IPS-15b (cell line): ENCODE data around the gene GALR1.

Experiments used
- H3K27me3 ChIP-seq: one replicate; pipeline ENCODE4 v1.6.1; 2013; ENCODE audit warnings: low read length; ENCODE audit not compliant: control insufficient read depth, insufficient read depth
- H3K36me3 ChIP-seq: one replicate; pipeline ENCODE4 v1.6.1; 2013; ENCODE audit warnings: low read length; ENCODE audit not compliant: control insufficient read depth, insufficient read depth
- H3K4me1 ChIP-seq: one replicate; pipeline ENCODE4 v1.6.1; 2013; ENCODE audit warnings: mild to moderate bottlenecking, low read length; ENCODE audit not compliant: control insufficient read depth, insufficient read depth
- H3K4me3 ChIP-seq: one replicate; pipeline ENCODE4 v1.5.1; 2013; ENCODE audit warnings: low read depth, low read length
- H3K9ac ChIP-seq: one replicate; pipeline ENCODE4 v1.6.1; 2013; ENCODE audit warnings: low read depth, mild to moderate bottlenecking, low read length
- H3K9me3 ChIP-seq: one replicate; pipeline ENCODE4 v1.6.1; 2013; ENCODE audit warnings: mild to moderate bottlenecking, low read length; ENCODE audit not compliant: control insufficient read depth, insufficient read depth

Gene GALR1

GRCh38 chr18:77249569-77250500 is at the start of gene GALR1:
GALR1 (plus strand) TSS chr18:77249848; CDS start chr18:77250549, 701 bp downstream.
- peak within 1 kb of the TSS; percentile 73 for H3K4me3 ChIP-seq
- H3K27me3 ChIP-seq = peaks cover 47% of the 10 kb centered on the region
- H3K4me1 ChIP-seq = peaks cover 5% of the 10 kb centered on the region
- H3K36me3 ChIP-seq = no peaks in the 10 kb centered on the region
- no peaks in the 10 kb centered on the region for H3K9me3 ChIP-seq
- H3K9ac ChIP-seq = no peak within 1 kb of the TSS

GRCh38 chr18:77201506-77201905 is 48.1 kb upstream of the GALR1 start:
- H3K27me3 ChIP-seq = no peaks in the 10 kb centered on the region
- no peak overlapping the region for H3K4me3 ChIP-seq

GRCh38 chr18:77202329-77202728 is 47.3 kb upstream of the GALR1 start:
- H3K9ac ChIP-seq = no peak overlapping the region
- H3K27me3 ChIP-seq = no peaks in the 10 kb centered on the region
- no peaks in the 10 kb centered on the region for H3K9me3 ChIP-seq
- no peak overlapping the region for H3K4me3 ChIP-seq
- H3K4me1 ChIP-seq = no peaks in the 10 kb centered on the region
- no peaks in the 10 kb centered on the region for H3K36me3 ChIP-seq

More at GRCh38 chr18:77201506-77201905, 48.1 kb upstream of the GALR1 start:
- H3K4me1 ChIP-seq = no peaks in the 10 kb centered on the region
- H3K9ac ChIP-seq = no peak overlapping the region
- H3K9me3 ChIP-seq = no peaks in the 10 kb centered on the region
- no peaks in the 10 kb centered on the region for H3K36me3 ChIP-seq

- H3K4me3 ChIP-seq = no peak overlapping the region
- no peak overlapping the region for H3K9ac ChIP-seq
- H3K9me3 ChIP-seq = no peaks in the 10 kb centered on the region
- no peaks in the 10 kb centered on the region for H3K4me1 ChIP-seq
- no peaks in the 10 kb centered on the region for H3K27me3 ChIP-seq
- H3K36me3 ChIP-seq = no peaks in the 10 kb centered on the region
Measured at GRCh38 chr18:77203071-77203470, 46.6 kb upstream of the GALR1 start.

- H3K4me1 ChIP-seq = no peaks in the 10 kb centered on the region
- H3K27me3 ChIP-seq = no peaks in the 10 kb centered on the region
- no peak overlapping the region for H3K9ac ChIP-seq
- H3K36me3 ChIP-seq = no peaks in the 10 kb centered on the region
- H3K9me3 ChIP-seq = no peaks in the 10 kb centered on the region
- no peak overlapping the region for H3K4me3 ChIP-seq
Measured at GRCh38 chr18:77203851-77204250, 45.8 kb upstream of the GALR1 start.

- no peaks in the 10 kb centered on the region for H3K27me3 ChIP-seq
- no peaks in the 10 kb centered on the region for H3K4me1 ChIP-seq
- H3K9ac ChIP-seq = no peak overlapping the region
- H3K4me3 ChIP-seq = no peak overlapping the region
- no peaks in the 10 kb centered on the region for H3K36me3 ChIP-seq
- no peaks in the 10 kb centered on the region for H3K9me3 ChIP-seq
Measured at GRCh38 chr18:77205769-77206168, 43.9 kb upstream of the GALR1 start.

- no peaks in the 10 kb centered on the region for H3K27me3 ChIP-seq
- no peaks in the 10 kb centered on the region for H3K36me3 ChIP-seq
- H3K4me3 ChIP-seq = no peak overlapping the region
- no peak overlapping the region for H3K9ac ChIP-seq
- no peaks in the 10 kb centered on the region for H3K4me1 ChIP-seq
- no peaks in the 10 kb centered on the region for H3K9me3 ChIP-seq
Measured at GRCh38 chr18:77206676-77207374, 42.8 kb upstream of the GALR1 start.

GRCh38 chr18:77207540-77207939 is 42.1 kb upstream of the GALR1 start:
- no peaks in the 10 kb centered on the region for H3K4me1 ChIP-seq
- no peaks in the 10 kb centered on the region for H3K36me3 ChIP-seq
- no peaks in the 10 kb centered on the region for H3K9me3 ChIP-seq
- H3K27me3 ChIP-seq = no peaks in the 10 kb centered on the region
- H3K4me3 ChIP-seq = no peak overlapping the region
- no peak overlapping the region for H3K9ac ChIP-seq

GRCh38 chr18:77208964-77209363 is 40.7 kb upstream of the GALR1 start:
- Histone ChIP-seq H3K4me3 (no peak overlapping the region), H3K9me3 (no peaks in the 10 kb centered on the region), H3K9ac (no peak overlapping the region), H3K27me3 (no peaks in the 10 kb centered on the region), H3K36me3 (no peaks in the 10 kb centered on the region), H3K4me1 (no peaks in the 10 kb centered on the region)

GRCh38 chr18:77209587-77209986 is 40.1 kb upstream of the GALR1 start:
- Histone ChIP-seq H3K4me3 (no peak overlapping the region), H3K4me1 (no peaks in the 10 kb centered on the region), H3K9me3 (no peaks in the 10 kb centered on the region), H3K9ac (no peak overlapping the region), H3K36me3 (no peaks in the 10 kb centered on the region), H3K27me3 (no peaks in the 10 kb centered on the region)

- Histone ChIP-seq H3K4me3 (no peak overlapping the region), H3K4me1 (no peaks in the 10 kb centered on the region)
Measured at GRCh38 chr18:77210249-77210648, 39.4 kb upstream of the GALR1 start.

GRCh38 chr18:77218642-77219041 is 31.0 kb upstream of the GALR1 start:
- no peaks in the 10 kb centered on the region for H3K4me1 ChIP-seq
- no peaks in the 10 kb centered on the region for H3K27me3 ChIP-seq
- no peaks in the 10 kb centered on the region for H3K9me3 ChIP-seq
- H3K4me3 ChIP-seq = no peak overlapping the region
- H3K9ac ChIP-seq = no peak overlapping the region
- peaks cover 3% of the 10 kb centered on the region for H3K36me3 ChIP-seq

More at GRCh38 chr18:77210249-77210648, 39.4 kb upstream of the GALR1 start:
- H3K36me3 ChIP-seq = no peaks in the 10 kb centered on the region
- no peaks in the 10 kb centered on the region for H3K27me3 ChIP-seq
- no peaks in the 10 kb centered on the region for H3K9me3 ChIP-seq
- H3K9ac ChIP-seq = no peak overlapping the region
